NCI-H226 (cell line): ENCODE data around the gene FRAS1.
"Not testable (repeated sequence)": the region's sequence is repeated elsewhere in the genome, so short reads cannot be mapped to it uniquely, and the experiment has no call there.

Experiments used
- DNase-seq: peaks from one replicate; pipeline ENCODE4 v3.0.0-alpha.2; 2015

FRAS1 gene

DNA sequence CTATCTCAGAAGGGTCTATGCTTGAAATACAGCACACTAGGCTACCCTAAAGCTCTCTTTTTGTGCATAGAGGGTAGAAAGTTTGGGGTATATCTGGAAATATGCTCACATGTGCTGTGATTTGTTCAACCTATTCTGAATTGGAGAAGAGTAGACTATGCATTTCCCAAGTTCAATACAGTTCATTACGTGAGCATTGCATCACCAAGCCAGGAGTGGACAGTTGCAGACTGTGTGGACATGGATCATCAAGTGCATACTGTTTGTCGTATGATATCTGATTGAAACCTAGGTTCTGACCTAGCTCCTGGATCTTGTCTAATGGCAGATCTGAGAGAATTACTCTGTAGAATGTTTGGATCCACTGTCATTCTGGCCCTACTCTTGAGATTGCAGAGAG, 161.1 kb downstream of the FRAS1 start:
- no peak for DNase-seq

GRCh38 chr4:78219825-78220224, 162.7 kb downstream of the FRAS1 start:
- DNase-seq = no peak

DNA sequence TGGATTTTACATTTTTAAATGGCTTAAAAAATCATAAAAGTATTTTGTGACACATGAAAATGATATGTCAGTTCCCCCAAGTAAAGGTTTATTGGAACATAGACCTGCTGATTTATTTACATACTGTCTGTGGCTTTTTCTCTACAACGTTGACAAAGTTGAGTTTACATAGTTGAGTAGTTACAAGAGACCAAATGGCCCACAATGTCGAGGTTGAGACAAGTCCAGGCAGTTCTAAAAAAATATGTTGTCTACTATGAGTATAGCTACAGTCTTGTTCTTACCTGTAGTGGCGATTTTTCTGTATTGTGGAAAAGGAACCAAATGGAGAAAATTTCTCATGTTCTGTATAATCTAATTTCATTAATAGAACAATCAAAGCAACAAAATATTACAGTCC, 163.2 kb downstream of the FRAS1 start:
- DNase-seq = no peak

GRCh38 chr4:78222575-78223186, 165.6 kb downstream of the FRAS1 start:
- no peak for DNase-seq

- no peak for DNase-seq
Measured at GRCh38 chr4:78225236-78225635, 168.1 kb downstream of the FRAS1 start.

DNA sequence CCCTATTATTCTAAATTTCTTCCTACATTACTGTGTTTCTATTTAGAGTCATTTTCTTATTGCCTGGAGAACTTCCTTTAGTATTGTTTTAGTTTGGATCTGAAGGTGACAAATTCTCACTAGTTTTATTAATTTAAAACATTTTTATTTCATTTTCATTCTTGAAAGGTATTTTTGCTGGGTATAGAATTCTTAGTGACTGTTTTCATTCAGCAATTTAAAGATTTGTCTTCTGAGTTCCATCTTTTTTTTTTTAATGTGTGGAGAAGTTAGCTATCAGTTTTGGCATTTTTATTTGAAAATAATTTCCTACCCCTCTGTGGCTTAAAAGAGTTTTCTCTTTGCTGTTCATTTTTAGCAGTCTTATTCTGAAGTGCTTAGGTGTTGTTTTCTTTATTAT, 169.2 kb downstream of the FRAS1 start:
- DNase-seq = no peak

DNA sequence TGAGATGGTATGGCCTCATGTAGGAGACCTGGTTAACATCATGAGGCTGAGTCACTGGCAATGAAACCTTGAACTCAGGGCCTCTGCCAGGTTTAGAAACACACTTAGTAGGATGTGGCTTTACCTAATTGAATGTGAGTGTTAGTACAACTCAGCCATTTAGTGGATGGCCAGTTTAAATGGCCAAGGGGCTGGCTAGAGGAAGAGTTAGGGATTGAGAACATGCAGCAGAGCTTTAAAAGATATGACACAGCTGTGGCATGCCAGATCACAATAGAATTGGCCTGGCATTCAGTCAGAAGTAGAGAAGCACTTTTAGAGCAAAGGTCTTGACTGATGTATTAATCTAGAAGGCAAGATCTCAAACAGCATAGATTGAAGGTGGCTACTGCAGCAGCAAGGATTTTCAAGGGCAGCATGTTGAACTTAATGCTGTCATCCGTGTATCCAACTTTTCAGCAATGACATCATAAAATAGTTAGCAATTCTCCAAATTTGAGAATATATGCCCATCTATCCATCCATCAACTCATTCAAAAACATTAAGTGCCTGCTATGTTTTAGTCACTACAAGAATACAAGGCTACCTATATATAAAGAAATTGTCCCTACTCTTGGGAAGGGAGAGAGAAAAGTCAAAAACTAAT, 170.4 kb downstream of the FRAS1 start:
- no peak for DNase-seq

DNA sequence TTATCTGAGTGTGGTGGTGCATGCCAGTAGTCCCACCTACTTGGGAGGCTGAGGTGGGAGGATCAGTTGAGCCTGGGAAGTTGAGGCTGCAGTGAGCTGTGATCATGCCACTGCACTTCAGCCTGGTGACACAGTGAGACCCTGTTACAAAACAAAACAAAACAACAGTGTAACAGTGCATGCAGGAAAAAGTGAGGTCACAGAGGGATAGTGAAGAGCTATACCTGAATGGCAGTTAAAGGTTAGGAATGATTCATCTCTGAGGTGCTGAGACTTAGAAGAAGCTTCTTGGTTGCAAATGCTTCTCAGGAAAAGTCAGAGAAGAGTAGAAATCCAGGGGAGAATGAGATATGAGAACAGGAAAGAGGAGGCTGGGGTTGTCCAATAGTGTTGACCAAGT, 178.7 kb downstream of the FRAS1 start:
- no peak for DNase-seq

DNA sequence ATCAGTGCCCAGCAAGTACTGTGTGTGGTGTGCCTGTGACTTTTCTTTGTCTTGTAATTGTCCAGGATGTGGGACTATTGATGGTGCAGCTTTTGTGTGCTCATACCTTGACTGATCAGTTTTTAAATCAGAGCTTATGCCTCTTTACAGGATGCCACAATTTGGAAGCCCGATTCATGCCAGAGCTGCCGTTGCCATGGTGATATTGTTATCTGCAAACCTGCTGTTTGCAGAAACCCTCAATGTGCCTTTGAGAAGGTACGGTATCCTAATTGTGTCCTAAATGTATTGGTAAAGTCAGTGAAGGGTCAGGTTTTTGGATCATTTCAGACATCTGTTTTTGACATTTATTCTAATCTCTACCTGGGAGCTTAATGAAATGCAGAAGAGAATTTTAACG, 180.2 kb downstream of the FRAS1 start:
- no peak for DNase-seq

- DNase-seq = no peak
Measured at GRCh38 chr4:78242071-78242470, 184.9 kb downstream of the FRAS1 start.

DNA sequence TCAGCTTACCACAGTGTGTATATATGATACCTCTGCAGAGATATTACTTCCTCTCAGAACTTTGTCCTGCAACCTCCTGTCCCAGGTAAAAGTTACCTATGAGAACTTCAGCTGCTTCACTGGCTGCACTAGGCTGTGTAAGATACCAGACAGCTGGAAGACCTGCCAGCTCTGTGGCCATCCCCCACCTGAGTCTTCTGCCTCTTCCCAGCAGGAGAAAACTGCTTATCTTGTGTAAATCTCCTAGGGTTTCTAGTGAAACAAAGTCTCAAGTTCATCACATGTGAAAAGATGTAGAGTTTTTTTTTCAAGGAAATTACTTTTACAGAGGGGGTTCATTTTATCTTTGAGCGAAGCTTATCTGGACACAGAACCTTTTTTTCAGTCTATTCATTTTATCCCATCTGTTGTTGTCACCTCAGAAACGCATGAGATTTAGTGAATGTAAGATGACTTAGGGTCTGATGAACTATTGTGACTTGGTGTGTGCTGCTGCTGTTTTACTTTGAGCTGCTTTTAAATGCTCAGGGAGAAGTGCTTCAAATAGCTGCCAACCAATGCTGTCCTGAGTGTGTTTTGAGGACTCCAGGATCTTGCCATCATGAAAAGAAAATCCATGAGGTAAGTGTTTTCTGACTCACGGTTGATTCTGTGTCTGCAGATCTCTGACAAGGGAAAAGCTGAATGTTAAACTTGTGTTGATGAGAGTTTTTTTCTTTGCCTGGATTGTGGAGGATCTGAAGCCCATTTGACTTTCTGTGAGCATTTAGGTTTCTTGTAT, 187.8 kb downstream of the FRAS1 start:
- DNase-seq = no peak

GRCh38 chr4:78247536-78248285, 190.6 kb downstream of the FRAS1 start:
- no peak for DNase-seq

GRCh38 chr4:78250500-78250899, 193.4 kb downstream of the FRAS1 start:
- no peak for DNase-seq

GRCh38 chr4:78252773-78253172, 195.7 kb downstream of the FRAS1 start:
- not testable (repeated sequence) for DNase-seq

- no peak for DNase-seq
Measured at GRCh38 chr4:78254893-78255292, 197.8 kb downstream of the FRAS1 start.

DNA sequence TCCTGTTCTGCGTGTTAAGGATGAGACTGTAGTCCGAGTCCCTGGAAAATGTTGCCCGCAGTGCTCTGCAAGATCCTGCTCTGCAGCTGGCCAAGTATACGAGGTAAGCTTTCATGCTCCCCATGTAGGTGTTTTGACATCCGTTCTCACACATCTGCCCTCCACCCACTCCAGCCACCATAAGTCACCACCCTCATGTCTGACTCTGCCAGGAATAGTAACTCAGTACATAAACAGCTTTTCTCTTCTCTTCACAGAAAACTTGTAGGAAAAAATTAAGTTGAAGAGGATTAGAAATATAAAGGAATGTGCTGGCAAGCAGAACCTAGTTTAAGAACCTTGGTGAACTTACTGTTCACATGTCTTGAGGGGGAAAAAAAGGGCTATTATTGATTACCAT, 207.9 kb downstream of the FRAS1 start:
- DNase-seq = no peak

DNA sequence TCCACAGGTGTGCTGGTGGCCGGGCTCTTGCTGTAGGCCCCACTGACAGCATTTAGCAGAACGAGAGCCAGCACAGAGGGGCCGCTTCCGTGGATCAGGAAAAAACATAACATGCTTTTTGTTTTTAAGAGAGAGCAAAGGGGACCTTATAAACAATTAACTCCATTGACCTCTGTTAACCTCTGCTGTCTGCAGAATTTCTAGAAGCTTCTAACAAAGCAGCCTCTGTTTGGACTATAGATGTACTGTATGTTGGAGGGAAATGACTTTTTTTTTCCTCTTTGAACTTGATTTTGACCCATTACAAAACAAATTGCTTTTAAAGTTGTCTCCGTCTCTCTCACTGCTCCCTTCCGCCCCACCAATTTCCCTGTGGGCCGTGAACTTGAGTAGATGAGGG, 210.7 kb downstream of the FRAS1 start:
- DNase-seq = no peak

GRCh38 chr4:78268597-78268996, 211.5 kb downstream of the FRAS1 start:
- DNase-seq = no peak

DNA sequence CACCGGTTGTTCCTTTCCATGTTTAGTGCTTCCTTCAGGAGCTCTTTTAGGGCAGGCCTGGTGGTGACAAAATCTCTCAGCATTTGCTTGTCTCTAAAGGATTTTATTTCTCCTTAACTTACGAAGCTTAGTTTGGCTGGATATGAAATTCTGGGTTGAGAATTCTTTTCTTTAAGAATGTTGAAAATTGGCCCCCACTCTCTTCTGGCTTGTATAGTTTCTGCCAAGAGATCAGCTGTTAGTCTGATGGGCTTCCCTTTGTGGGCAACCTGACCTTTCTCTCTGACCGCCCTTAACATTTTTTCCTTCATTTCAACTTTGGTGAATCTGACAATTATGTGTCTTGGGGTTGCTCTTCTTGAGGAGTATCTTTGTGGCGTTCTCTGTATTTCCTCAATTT, 218.3 kb downstream of the FRAS1 start:
- not testable (repeated sequence) for DNase-seq

DNA sequence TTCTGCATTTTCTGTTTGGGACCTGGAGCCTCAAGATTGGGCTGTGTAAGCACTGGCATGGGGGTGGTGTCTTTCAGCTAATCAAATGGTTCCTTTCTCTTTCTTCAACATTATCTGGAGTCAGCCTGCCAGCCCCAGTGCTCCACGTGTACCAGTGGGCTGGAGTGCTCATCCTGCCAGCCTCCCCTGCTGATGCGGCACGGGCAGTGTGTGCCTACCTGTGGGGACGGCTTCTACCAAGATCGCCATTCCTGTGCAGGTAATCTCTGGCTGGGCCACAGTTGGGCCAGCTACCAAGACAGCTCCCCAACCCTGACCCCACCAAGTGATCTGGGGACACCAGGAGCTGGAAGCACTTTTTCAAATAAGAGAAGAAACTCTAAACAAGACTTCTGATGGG, 229.2 kb downstream of the FRAS1 start:
- no peak for DNase-seq

DNA sequence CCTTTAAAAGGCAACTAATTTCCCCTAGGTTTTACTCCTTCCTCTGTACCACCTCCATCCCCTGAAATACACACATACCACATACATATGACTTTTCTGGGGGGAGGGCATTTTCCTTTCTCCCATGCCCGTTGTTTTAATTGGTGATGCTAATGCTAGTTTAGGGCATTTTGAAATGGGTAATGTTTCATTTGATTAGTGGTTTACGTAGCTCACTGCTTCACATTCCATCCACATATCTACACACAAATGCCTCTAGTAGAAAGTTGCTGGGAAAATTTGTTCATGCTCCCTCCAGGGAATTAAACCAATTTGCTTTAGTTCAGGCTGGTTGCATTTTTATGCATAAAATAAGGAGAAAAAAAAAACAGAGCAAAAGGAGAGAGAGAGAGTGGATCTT, 231.2 kb downstream of the FRAS1 start:
- DNase-seq = no peak

- DNase-seq = no peak
Measured at GRCh38 chr4:78291277-78291676, 234.2 kb downstream of the FRAS1 start.

- DNase-seq = no peak
Measured at GRCh38 chr4:78292341-78292740, 235.2 kb downstream of the FRAS1 start.

- no peak for DNase-seq
Measured at GRCh38 chr4:78292856-78293255, 235.7 kb downstream of the FRAS1 start.
